IPS-18a (cell line): Measurements from ENCODE around the gene KRT3.
"Not testable (repeated sequence)": the region's sequence is repeated elsewhere in the genome, so short reads cannot be mapped to it uniquely, and the experiment has no call there.

ENCODE experiments used
- H3K27ac ChIP-seq: one replicate; pipeline ENCODE4 v1.5.1; 2013; ENCODE audit warnings: low read length
- H3K27me3 ChIP-seq: one replicate; pipeline ENCODE4 v1.6.1; 2013; ENCODE audit warnings: mild to moderate bottlenecking, low read length; ENCODE audit not compliant: control insufficient read depth, insufficient read depth
- H3K36me3 ChIP-seq: one replicate; pipeline ENCODE4 v1.6.1; 2013; ENCODE audit warnings: low read depth, low read length; ENCODE audit not compliant: control insufficient read depth
- H3K4me1 ChIP-seq: one replicate; pipeline ENCODE4 v1.6.1; 2013; ENCODE audit warnings: low read depth, low read length; ENCODE audit not compliant: control insufficient read depth
- H3K4me3 ChIP-seq: one replicate; pipeline ENCODE4 v1.5.1; 2013; ENCODE audit warnings: low read length
- H3K9ac ChIP-seq: one replicate; pipeline ENCODE4 v1.6.1; 2013; ENCODE audit warnings: mild to moderate bottlenecking, low read length, moderate library complexity
- H3K9me3 ChIP-seq: one replicate; pipeline ENCODE4 v1.6.1; 2013; ENCODE audit warnings: low read depth, low read length; ENCODE audit not compliant: control insufficient read depth

The KRT3 gene

GRCh38 chr12:52768479-52769200 is 27.3 kb downstream of the KRT3 start:
- no peaks in the 10 kb centered on the region for H3K27me3 ChIP-seq
- no peaks in the 10 kb centered on the region for H3K4me1 ChIP-seq

GRCh38 chr12:52767427-52767826 is 28.5 kb downstream of the KRT3 start:
- no peaks in the 10 kb centered on the region for H3K27me3 ChIP-seq
- H3K9ac ChIP-seq = no peak overlapping the region
- no peaks in the 10 kb centered on the region for H3K36me3 ChIP-seq
- no peak overlapping the region for H3K4me3 ChIP-seq
- no peaks in the 10 kb centered on the region for H3K4me1 ChIP-seq
- no peak overlapping the region for H3K27ac ChIP-seq
- H3K9me3 ChIP-seq = no peaks in the 10 kb centered on the region

More at GRCh38 chr12:52768479-52769200, 27.3 kb downstream of the KRT3 start:
- no peaks in the 10 kb centered on the region for H3K9me3 ChIP-seq
- no peak overlapping the region for H3K27ac ChIP-seq
- no peaks in the 10 kb centered on the region for H3K36me3 ChIP-seq
- no peak overlapping the region for H3K4me3 ChIP-seq
- no peak overlapping the region for H3K9ac ChIP-seq

DNA sequence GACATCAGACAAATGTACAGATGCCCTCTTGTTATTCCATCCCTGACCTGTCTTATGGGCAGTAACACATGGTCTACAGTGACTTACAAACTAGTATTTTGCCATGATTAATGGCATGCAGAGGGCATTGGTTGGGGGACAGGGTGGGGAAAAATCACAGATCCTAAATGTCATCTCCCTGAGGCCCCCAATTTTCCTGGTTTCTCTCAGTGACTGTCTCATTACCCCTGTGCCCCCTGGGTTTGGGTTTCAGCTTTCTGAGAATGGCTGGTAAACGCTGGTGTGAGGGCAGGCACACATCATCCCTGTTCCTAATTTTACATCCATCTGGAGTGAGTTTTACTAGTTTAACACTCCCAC is 28.9 kb downstream of the KRT3 start:
- Histone ChIP-seq H3K9me3 (no peaks in the 10 kb centered on the region), H3K9ac (no peak overlapping the region), H3K4me3 (no peak overlapping the region), H3K27me3 (no peaks in the 10 kb centered on the region), H3K36me3 (no peaks in the 10 kb centered on the region), H3K27ac (no peak overlapping the region), H3K4me1 (no peaks in the 10 kb centered on the region)

- Histone ChIP-seq H3K27me3 (no peaks in the 10 kb centered on the region), H3K4me3 (no peak overlapping the region)
Observed at GRCh38 chr12:52766351-52767019, 29.4 kb downstream of the KRT3 start.

DNA sequence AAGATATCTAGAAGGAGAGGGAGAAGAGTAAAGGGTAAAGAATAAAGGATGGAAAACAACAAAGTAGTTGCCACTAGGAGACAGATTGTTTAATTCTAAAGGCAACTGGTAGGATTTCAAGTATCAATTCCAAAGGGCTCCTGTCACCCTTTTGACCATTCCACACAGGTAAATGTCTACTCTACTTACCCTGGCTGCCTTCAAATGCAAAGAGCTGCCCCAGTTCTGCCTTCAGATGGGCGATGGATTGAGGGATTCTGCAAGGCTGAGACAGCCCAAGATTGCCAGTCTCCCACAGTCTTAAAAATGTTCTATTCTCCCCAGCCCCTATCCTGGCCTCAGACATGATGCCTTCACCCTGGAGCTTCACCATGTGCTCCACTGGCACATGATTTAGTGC is 30.2 kb downstream of the KRT3 start:
- Histone ChIP-seq H3K9ac (no peak overlapping the region), H3K36me3 (no peaks in the 10 kb centered on the region), H3K27me3 (no peaks in the 10 kb centered on the region), H3K27ac (no peak overlapping the region), H3K4me3 (no peak overlapping the region), H3K4me1 (no peaks in the 10 kb centered on the region), H3K9me3 (no peaks in the 10 kb centered on the region)

More at GRCh38 chr12:52766351-52767019, 29.4 kb downstream of the KRT3 start:
- Histone ChIP-seq H3K36me3 (no peaks in the 10 kb centered on the region), H3K4me1 (no peaks in the 10 kb centered on the region), H3K9ac (no peak overlapping the region), H3K27ac (no peak overlapping the region), H3K9me3 (no peaks in the 10 kb centered on the region)

DNA sequence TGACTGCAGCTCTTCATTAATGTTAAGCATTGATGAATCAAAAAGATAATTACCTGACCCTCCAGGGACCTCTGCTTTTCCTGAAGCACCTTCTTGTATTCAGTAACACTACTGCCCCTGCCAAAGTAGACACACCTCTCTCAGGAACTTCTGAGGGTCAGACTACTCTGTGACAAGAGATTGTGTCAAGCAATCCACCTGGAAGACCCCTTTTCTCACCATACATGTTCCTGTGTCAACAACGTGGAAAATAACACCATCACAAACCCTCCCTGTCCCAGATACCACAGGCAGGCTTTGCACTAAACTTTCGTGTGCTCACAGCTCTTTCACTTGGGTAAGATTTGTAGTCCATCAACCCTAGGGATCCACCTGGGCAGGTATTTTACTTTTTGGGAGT is 31.9 kb downstream of the KRT3 start:
- no peaks in the 10 kb centered on the region for H3K4me1 ChIP-seq
- H3K9ac ChIP-seq = no peak overlapping the region
- H3K9me3 ChIP-seq = no peaks in the 10 kb centered on the region
- no peaks in the 10 kb centered on the region for H3K27me3 ChIP-seq
- no peak overlapping the region for H3K4me3 ChIP-seq
- H3K27ac ChIP-seq = no peak overlapping the region
- no peaks in the 10 kb centered on the region for H3K36me3 ChIP-seq

GRCh38 chr12:52763036-52763659 is 32.8 kb downstream of the KRT3 start:
- Histone ChIP-seq H3K9me3 (no peaks in the 10 kb centered on the region), H3K4me1 (no peaks in the 10 kb centered on the region), H3K27ac (no peak overlapping the region), H3K4me3 (no peak overlapping the region), H3K36me3 (no peaks in the 10 kb centered on the region), H3K27me3 (no peaks in the 10 kb centered on the region), H3K9ac (no peak overlapping the region)

DNA sequence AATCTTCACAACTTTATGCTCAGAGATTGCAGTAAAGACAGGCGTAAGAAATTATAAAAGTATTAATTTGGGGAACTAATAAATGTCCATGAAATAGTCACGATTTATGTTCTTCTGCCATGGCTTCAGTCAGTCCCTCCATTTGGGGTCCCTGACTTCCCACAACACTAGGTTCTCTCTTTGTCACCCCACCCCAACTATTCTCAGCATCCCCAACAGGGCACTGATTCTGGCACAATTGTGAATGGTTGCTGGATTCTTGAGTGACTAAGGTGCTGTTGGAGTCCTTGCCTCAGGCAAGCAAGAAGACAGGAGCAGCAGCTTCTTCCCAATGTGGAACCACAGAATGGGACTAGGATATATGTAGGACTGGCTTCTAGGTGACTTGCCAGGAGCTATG is 34.1 kb downstream of the KRT3 start:
- Histone ChIP-seq H3K9ac (no peak overlapping the region), H3K27me3 (no peaks in the 10 kb centered on the region), H3K4me1 (no peaks in the 10 kb centered on the region), H3K4me3 (no peak overlapping the region), H3K9me3 (no peaks in the 10 kb centered on the region), H3K36me3 (no peaks in the 10 kb centered on the region), H3K27ac (no peak overlapping the region)

- not testable (repeated sequence) for H3K9ac ChIP-seq, H3K36me3 ChIP-seq, H3K27me3 ChIP-seq, H3K4me1 ChIP-seq, H3K9me3 ChIP-seq, H3K4me3 ChIP-seq, H3K27ac ChIP-seq
Observed at GRCh38 chr12:52761218-52761617, 34.7 kb downstream of the KRT3 start.

DNA sequence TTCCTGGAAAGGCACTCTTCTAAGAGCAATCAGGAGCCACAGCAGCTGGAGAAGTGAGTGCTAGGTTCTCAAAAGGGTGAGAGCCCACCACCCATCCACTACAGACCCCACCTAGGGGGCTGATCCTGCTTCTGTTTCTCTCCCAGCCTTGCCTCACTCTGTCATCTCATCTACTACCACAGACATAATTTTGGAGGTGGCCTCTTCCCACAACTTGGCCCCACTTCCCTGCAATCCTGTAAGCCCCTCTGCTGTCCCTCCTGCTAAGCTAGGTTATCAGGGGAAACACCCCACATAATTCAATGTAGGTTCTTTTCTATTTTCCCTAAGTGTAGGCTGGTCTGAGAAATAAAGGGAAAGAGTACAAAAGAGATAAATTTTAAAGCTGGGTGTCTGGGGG is 35.3 kb downstream of the KRT3 start:
- Histone ChIP-seq H3K4me1 (no peaks in the 10 kb centered on the region), H3K9me3 (no peaks in the 10 kb centered on the region), H3K4me3 (no peak overlapping the region), H3K9ac (no peak overlapping the region), H3K27ac (no peak overlapping the region), H3K27me3 (no peaks in the 10 kb centered on the region), H3K36me3 (no peaks in the 10 kb centered on the region)

GRCh38 chr12:52759695-52760094 is 36.2 kb downstream of the KRT3 start:
- Histone ChIP-seq H3K27ac (no peak overlapping the region), H3K9ac (no peak overlapping the region), H3K27me3 (no peaks in the 10 kb centered on the region), H3K4me3 (no peak overlapping the region), H3K36me3 (no peaks in the 10 kb centered on the region), H3K4me1 (no peaks in the 10 kb centered on the region), H3K9me3 (no peaks in the 10 kb centered on the region)

GRCh38 chr12:52759218-52759617 is 36.7 kb downstream of the KRT3 start:
- Histone ChIP-seq H3K27me3 (no peaks in the 10 kb centered on the region), H3K4me1 (no peaks in the 10 kb centered on the region), H3K4me3 (no peak overlapping the region), H3K9ac (no peak overlapping the region), H3K36me3 (no peaks in the 10 kb centered on the region), H3K9me3 (no peaks in the 10 kb centered on the region), H3K27ac (no peak overlapping the region)
